HS-5 (cell line): ENCODE results near the gene WBP2NL.
A peak's percentile ranks its signal among the peaks of the same experiment; 100 is the strongest.
"Not testable (repeated sequence)": the region's sequence is repeated elsewhere in the genome, so short reads cannot be mapped to it uniquely, and the experiment has no call there.

Experiments
- DNase-seq: peaks from one replicate; pipeline ENCODE4 v3.0.0-alpha.2; 2012; ENCODE audit warnings: low read depth

The WBP2NL gene

GRCh38 chr22:42033263-42034181, 34.9 kb downstream of the WBP2NL start:
- no peak for DNase-seq

GRCh38 chr22:42035256-42035655, 36.7 kb downstream of the WBP2NL start:
- no peak for DNase-seq

- no peak for DNase-seq
Observed at GRCh38 chr22:42039271-42039670, 40.7 kb downstream of the WBP2NL start.

- no peak for DNase-seq
Observed at GRCh38 chr22:42041784-42042183, 43.2 kb downstream of the WBP2NL start.

GRCh38 chr22:42050641-42051180, 52.1 kb downstream of the WBP2NL start:
- no peak for DNase-seq

GRCh38 chr22:42052765-42053164, 54.2 kb downstream of the WBP2NL start:
- no peak for DNase-seq

- no peak for DNase-seq
Observed at GRCh38 chr22:42056757-42057511, 58.3 kb downstream of the WBP2NL start.

GRCh38 chr22:42060489-42060888, 61.9 kb downstream of the WBP2NL start:
- no peak for DNase-seq

GRCh38 chr22:42061041-42061440, 62.5 kb downstream of the WBP2NL start:
- no peak for DNase-seq

GRCh38 chr22:42062506-42063170, 64.0 kb downstream of the WBP2NL start:
- no peak for DNase-seq

- DNase-seq = no peak
Observed at GRCh38 chr22:42064629-42065028, 66.0 kb downstream of the WBP2NL start.

GRCh38 chr22:42065438-42066125, 67.0 kb downstream of the WBP2NL start:
- no peak for DNase-seq

GRCh38 chr22:42066126-42066761, 67.7 kb downstream of the WBP2NL start:
- DNase-seq = no peak

- DNase-seq = no peak
Observed at GRCh38 chr22:42066937-42067336, 68.3 kb downstream of the WBP2NL start.

GRCh38 chr22:42067671-42068251, 69.2 kb downstream of the WBP2NL start:
- no peak for DNase-seq

GRCh38 chr22:42068291-42068690, 69.7 kb downstream of the WBP2NL start:
- no peak for DNase-seq

GRCh38 chr22:42069801-42070516, 71.4 kb downstream of the WBP2NL start:
- DNase-seq = no peak

- DNase-seq = peak; percentile 91
Observed at GRCh38 chr22:42070517-42071422, 72.2 kb downstream of the WBP2NL start, which contains the start of gene NAGA. TSS of gene NAGA (minus strand) at chr22:42070812. CDS start at chr22:42070297, 515 bp downstream.

- not testable (repeated sequence) for DNase-seq
Observed at GRCh38 chr22:42071508-42071907, 72.9 kb downstream of the WBP2NL start.
